Activated gamma-delta T cell treated with Interleukin-2 at 50 U/mL for 16 hours (primary cell): ENCODE results near the gene ZNF750.

Experiments
- DNase-seq: peaks from one replicate; pipeline ENCODE4 v3.0.0-alpha.2; 2020

The ZNF750 gene

GRCh38 chr17:82810644-82811430 lies 29.0 kb downstream of the ZNF750 start:
- DNase-seq: no peak

- no peak for DNase-seq
These were observed 30.6 kb downstream of the ZNF750 start for GRCh38 chr17:82808921-82809905.

- DNase-seq: no peak
These were observed 31.8 kb downstream of the ZNF750 start for GRCh38 chr17:82808006-82808405.

GRCh38 chr17:82807562-82807961 lies 32.3 kb downstream of the ZNF750 start:
- no peak for DNase-seq

GRCh38 chr17:82807101-82807500 lies 32.7 kb downstream of the ZNF750 start:
- no peak for DNase-seq

GRCh38 chr17:82806645-82807044 lies 33.2 kb downstream of the ZNF750 start:
- no peak for DNase-seq

GRCh38 chr17:82805823-82806222 lies 34.0 kb downstream of the ZNF750 start:
- no peak for DNase-seq

GRCh38 chr17:82805254-82805653 lies 34.6 kb downstream of the ZNF750 start:
- DNase-seq: no peak

- no peak for DNase-seq
These were observed 35.2 kb downstream of the ZNF750 start for GRCh38 chr17:82804442-82805191.

- no peak for DNase-seq
These were observed 36.2 kb downstream of the ZNF750 start for GRCh38 chr17:82803606-82804005.

- no peak for DNase-seq
These were observed 36.6 kb downstream of the ZNF750 start for GRCh38 chr17:82803185-82803584.

GRCh38 chr17:82802075-82802780 lies 37.6 kb downstream of the ZNF750 start:
- DNase-seq: no peak

- no peak for DNase-seq
These were observed 38.3 kb downstream of the ZNF750 start for GRCh38 chr17:82801377-82801970.

- DNase-seq: no peak
These were observed 38.9 kb downstream of the ZNF750 start for GRCh38 chr17:82800885-82801284.

- no peak for DNase-seq
These were observed 40.2 kb downstream of the ZNF750 start for GRCh38 chr17:82799591-82799990.

- DNase-seq: no peak
These were observed 41.1 kb downstream of the ZNF750 start for GRCh38 chr17:82798752-82799151.

GRCh38 chr17:82797061-82797460 lies 42.8 kb downstream of the ZNF750 start:
- no peak for DNase-seq

GRCh38 chr17:82795615-82796014 lies 44.2 kb downstream of the ZNF750 start:
- DNase-seq: no peak

GRCh38 chr17:82794781-82795482 lies 44.9 kb downstream of the ZNF750 start:
- no peak for DNase-seq

GRCh38 chr17:82793974-82794630 lies 45.7 kb downstream of the ZNF750 start:
- no peak for DNase-seq

- DNase-seq: no peak
These were observed 48.3 kb downstream of the ZNF750 start for GRCh38 chr17:82791532-82791931.
